HG02852 (cell line): ENCODE data around the gene ERC1.

ENCODE experiments used
- ATAC-seq: cut with Tn5 transposase; IDR thresholded peaks from one replicate; pipeline ENCODE4 v1.9.1; 2021; ENCODE audit warnings: mild to moderate bottlenecking, moderate library complexity; ENCODE audit not compliant: unreplicated experiment

Gene ERC1

DNA sequence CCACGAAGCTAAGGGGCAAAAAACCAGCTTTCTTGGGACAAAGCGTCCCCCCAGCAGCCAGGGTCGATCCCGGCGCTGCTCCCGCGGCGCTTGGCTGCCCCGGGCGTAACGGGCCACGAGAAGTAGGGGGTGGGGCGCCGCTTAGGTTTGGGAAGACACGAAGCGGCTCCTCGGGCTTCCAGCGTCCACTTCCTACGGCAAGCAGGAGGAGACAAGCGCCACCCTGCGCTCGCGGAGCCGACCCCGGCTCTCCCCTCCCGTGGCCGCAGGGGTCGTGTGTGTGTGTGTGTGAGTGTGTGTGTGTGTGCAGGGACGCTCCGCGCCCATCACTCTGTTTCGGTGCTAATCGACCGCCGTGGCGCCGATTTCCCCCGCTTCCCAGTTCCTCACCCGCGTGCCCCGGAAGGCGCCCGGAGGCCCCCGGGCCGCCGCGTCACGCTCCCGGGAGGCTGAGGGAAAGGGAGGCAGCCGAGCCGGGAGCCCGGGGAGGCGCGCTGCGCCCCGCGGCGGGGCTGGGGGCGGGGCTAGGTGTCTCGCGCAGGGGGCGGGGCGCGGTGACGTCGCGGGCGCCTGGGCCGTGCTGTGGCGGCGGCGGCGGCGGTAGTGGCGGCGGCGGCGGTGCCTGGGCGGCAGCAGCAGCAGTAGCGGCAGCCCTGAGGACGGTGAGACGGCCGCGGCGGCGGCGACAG, at the start of gene ERC1:
Gene ERC1, plus strand, starts transcription at position 563 of the 689 bp plus-strand sequence. CDS start 36,681 bp downstream, outside the sequence.
- ATAC-seq, result peak; percentile 83

DNA sequence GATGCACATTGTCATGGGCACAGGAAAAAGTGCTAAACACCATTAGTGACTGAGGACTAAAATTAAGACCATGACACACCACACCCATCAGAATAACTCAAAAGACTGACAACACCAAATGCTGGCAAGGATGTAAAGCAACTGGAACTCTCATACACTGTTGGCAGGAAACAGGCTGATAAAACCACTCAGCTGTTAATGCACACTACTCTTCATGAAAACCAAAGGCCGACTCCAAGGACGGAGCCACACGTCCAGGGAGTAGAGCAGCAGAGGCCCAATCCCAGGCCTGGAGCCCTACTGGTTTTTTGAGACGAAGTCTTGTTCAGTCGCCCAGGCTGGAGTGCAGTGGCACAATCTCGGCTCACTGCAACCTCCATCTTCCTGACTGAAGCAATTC, 48.0 kb upstream of the ERC1 start:
- ATAC-seq, result no peak

DNA sequence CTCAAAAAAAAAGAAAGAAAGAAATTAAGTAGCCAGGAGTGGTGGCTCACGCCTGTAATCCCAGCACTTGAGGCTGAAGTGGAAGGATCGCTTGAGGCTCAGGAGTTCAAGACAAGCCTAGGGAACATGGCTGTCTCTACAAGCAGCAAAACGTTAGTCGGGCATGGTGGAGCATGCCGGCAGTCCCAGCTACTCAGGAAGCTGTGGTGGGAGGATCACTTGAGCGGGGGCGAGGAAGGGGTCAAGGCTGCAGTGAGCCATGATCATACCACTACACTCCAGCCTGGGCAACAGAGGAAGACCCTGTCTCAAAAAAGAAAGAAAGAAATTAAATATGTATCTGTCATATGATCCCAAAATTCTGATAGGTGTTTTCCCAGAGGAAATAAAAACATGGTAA, 46.8 kb upstream of the ERC1 start:
- ATAC-seq, result no peak

DNA sequence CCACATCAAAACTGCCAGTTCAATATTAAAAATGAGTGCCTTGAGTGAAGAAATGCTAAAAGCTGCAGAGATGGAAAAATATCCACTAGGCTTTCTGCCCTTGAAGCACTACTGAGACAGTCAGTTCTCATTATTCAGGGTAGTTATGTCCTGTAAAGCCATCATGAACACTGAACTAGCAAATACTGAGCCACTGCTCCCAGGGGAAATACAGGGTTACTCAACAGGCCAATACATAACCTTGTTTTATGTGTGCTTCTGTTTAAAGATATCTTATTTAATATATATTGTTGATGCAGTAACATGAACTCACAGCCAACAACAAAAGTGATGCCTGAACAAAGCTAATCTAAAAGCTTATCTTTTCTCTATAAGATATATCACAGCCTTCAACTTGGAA, 44.8 kb upstream of the ERC1 start:
- ATAC-seq, result no peak

DNA sequence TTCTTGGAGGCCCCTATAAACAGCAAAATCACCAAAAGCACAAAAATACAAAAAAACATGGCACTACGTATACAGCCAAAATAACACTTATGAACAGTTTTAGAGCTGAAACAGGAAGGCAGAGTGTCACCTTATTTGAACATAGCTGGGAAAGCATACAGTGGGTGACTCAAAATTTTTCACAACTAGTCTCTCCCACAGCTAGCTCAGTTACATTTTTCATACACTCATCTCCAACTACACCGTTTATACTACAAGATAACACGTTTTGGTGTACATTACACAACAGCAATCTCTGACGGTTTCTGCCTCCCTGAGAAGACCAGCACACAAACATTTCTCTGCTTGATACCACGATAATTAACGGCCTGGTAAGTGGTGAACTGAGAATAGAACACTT, 44.4 kb upstream of the ERC1 start:
- no peak for ATAC-seq

DNA sequence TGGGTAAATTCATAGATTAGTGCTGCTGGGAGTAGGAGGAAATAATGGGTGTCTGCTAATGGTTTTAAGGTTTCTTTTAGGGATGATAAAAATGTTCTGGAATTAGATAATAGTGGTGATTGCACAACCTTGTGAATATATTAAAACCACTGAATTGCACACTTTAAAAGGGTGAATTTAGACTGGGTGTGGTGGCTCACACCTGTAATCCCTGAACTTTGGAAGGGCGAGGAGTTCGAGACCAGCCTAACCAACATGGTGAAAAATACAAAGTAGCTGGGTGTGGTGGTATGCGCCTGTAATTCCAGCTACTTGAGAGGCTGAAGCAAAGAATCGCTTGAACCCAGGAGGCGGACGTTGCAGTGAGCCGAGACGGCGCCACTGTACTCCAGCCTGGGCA, 42.8 kb upstream of the ERC1 start:
- no peak for ATAC-seq

DNA sequence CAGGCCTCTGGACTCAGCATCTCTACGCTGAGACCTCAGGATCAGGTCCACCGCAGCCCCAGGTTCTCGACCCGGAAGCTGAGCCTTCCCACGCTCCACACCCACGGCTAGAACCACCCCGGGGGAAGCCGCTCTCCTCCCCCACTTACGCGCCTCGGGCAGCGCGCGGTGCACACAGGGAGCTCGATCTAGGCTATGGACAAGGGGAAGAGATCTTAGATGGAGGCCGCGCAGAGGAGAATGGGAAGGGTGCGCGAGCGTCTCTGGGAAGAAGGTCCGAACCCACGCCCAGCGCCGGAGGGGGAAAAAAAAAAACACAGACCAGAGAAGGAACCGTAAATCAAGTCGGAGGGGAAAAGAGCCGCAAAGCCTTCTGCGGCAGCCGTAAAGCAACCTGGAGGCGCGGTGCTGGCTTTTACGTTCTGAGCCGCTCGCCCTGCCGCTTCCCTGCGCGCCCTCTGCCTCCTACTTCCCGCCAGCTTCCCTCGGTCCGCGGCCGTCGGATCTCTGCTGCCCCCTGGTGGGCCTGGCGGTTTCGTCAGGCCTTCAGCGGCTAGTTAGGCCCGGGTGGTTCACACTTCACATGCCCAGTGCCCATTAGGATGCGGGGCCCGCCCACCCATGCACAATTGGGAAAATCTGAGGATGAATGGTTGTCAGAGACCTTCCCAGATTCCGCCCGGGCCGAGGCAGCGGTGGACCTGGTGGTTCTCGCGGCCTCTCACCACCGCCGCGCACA, 41.4 kb upstream of the ERC1 start, which contains the start of gene RAD52:
Gene RAD52, minus strand, starts transcription at position 242 of the 739 bp plus-strand sequence. CDS start 16,636 bp downstream, outside the sequence.
- peak; percentile 83 for ATAC-seq

DNA sequence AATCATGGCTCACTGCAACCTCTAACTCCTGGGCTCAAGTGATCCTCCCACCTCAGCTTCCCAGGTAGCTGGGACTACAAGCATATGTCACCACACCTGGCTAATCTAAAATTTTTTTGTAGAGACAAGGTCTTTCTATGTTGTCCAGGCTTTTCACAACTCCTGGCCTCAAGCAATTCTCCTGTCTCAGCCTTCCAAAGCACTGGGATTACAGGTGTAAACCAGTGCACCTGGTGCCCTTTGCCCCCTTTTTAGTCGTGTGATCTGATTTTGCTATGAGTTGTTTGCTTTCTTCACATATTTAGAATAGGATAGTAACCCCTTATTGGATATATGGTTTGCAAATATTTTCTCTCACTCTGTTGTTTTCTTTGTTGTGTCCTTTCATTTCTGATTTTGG, 39.8 kb upstream of the ERC1 start:
- ATAC-seq, result no peak

DNA sequence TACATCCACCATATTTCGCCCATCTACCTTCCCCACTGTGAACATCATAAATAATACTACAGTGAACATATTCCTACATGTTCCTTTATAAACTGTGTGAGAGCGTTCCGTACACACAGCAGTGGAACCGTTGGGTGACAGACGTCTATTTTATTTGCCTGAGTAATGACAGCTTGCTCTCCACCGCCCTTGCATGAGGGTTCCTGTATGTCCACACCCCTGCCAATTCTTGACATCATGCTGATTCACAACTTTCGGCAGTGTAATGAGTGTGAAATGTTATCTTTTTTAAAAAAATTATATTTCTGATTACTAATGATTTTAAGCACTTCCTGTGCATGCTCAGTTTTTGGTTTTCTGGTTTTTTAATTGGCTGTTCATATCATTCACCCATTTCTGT, 37.2 kb upstream of the ERC1 start:
- no peak for ATAC-seq

DNA sequence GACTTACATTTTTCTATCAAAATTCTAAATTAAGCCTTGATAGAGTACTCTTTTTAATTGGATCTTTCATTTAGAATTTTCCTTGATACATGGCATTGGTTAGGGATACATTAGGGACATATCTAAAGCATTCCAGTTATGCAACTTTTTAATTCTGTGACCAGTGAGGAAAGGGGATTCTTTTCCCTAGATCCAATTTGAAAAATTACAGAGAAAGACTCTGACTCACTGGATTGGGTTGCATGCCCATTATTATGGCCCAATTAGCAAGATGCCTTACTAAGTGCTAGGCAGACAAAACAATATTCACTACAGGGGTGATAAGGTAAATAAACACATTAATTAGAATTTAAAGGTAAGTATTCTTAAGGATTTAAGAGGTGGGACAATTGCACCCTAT, 36.3 kb upstream of the ERC1 start:
- no peak for ATAC-seq

DNA sequence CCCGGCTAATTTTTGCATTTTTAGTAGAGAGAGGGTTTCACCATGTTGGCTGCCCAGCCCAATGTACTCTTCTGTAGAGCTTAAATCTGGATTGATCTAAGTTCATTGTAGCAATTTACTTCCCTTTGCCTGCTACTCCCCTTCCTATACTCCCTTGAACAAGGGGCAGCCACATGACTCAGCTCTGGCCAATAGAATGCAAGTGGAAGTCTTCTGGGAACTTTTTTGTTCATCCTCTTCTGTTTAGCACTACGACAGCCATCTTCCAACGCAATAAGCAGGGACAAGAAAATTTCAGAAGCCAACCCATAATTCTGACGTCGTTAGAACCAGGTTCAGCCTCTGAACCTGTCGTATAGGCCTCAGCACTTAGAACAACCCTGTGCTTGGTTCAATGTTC, 35.1 kb upstream of the ERC1 start:
- no peak for ATAC-seq

DNA sequence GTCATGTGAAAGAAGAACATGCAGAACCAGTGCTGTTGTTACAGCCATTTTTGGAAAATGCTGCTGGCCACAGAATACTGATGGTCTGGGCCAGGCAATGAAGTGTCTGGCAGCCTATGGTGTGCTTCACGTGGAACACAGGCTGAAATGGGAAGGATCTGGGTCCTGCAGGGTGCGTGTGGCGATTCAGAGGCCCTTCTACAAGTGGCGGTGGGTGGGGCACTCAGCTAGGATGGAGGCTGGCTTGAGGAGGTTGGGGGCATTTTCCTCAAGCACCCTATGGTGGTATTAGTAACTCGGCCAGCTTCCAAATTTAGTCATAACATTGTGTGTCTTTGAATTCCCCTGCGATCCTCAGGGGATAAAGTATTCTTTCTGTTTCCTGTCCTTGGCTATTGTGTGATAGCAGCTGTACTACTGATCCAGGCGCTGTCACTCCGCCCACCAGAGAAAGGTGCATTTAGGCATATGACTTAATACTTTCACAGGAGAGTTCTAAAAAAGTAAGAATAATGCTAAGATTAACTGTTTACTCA, 32.4 kb upstream of the ERC1 start:
- peak; percentile 54 for ATAC-seq

DNA sequence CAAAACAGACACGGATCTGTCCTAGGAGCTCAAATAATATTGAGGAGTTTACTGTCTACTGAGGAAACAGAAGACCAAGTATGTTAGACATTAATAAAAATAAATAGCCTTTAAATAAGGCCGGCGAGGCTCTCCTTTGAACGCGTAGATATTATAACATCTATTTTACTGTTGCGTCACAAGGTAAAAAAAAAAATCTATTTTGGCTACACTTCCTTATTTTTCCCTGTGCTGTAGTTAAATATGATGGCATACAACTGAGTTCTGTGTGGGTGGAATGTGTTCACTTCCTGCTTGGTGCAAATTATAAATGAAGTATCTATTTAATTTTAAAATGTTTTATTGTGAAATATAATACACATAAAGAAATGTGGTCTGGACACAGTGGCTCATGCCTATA, 24.3 kb upstream of the ERC1 start:
- ATAC-seq, result no peak

DNA sequence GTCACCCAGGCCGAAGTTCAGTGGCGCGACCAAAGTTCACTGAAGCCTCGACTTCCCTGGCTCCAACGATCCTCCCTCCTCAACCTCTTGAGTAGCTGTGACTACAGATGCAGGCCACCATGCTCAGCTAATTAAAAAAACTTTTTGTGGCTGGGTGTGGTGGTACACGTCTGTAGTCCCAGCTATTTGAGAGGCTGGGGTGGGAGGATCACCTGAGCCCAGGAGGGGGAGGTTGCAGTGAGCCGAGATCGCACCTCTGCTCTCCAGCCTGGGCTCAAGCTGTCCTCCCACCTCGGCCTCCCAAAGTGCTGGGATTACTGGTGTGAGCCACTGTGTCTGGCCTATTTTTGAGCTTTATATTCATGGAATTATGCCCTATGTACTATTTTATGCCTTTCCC, 23.4 kb upstream of the ERC1 start:
- no peak for ATAC-seq

DNA sequence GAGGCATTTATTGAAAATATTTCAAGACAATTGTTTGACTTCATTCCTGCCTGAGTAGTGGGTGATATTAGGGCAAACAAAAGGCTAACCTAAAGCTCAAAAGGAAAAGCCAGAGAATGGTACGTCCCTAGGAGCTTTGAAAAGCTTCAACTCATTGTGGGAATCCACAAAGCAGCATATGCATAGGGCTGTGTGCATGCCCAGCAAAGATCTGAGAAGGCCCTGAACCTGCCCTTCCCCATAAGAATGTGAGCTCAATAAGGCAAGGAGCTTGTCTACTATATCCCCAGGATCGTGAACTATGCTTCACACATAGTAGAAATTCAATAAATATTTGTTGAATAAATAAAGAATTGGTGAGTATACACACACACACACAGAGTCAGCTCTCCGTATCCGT, 22.5 kb upstream of the ERC1 start:
- no peak for ATAC-seq

DNA sequence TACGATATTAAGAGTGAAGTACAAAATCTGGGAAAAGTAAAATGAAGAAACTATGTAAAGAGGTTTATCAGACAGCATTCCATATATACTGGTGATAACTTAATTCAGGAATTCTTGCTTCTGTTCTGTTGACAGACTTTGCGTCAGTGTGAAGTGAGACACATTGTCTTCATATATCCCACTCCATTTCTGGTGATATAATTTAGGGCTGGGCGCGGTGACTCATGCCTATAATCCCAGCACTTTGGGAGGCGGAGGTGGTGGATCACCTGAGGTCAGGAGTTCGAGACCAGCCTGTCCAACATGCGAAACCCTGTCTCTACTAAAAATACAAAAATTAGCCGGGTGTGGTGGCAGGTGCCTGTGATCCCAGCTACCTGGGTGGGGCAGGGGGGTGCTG, 21.2 kb upstream of the ERC1 start:
- no peak for ATAC-seq

DNA sequence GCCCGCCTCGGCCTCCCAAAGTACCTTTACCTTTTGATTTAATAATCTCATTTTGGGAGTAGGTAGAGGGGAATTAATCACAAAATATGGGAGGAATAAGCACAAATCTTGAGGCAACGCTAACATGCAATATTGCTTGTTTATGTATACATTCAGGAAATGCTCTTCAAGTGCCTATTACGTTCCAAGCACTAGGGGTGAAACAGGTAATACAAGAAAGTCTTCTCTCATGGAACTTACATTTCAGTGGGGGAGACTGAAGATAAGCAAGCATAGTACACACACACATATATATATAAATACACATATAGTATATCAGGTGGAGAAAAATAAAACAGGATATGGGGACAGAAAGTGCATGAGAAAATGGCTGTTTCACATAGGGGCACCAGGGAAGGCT, 19.0 kb upstream of the ERC1 start:
- no peak for ATAC-seq

DNA sequence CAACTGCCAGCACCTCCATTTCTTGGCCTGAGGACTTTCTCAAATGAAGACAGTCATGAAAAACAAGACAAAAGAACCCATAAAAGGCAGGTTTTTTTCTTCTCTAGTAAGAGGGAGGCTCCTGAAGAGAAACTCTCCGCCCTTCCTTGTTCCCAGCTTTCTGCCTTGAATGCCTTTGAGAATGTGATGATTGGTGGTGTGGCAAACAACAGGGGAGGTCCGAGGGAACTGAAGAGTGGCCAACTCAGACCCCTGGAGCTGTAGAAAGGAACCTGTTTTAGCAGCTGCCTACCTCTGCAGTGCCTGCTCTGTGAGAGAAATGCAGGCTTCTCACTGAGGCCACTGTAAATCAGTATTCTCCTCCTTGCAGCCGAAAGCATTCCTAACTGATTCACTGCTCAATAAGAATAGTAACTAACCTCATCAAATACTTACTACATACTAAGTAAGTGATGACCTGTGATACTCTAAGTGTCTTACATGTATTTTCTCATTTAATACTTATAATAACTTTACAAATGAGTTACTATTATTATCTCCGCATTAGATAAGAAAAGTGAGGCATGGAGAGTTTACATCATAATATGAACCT, 16.7 kb upstream of the ERC1 start:
- no peak for ATAC-seq

DNA sequence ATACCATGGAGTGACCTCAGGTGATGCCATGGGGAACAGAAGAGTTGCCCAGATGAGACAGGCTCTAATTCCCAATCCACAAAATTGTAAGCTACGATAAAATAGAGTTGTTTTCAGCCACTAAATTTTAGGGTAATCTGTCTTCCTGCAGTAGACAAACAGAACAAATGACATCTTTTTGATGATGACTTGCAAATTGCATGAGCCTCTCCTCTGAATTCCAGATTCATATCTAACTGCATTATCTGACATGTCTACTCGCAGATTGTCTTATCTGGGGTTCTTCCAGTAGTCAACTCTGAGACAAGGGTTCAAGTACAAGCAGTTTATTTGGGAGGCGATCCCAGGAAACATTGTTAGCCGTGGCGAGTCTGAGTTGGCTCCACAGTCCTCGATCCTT, 14.4 kb upstream of the ERC1 start:
- ATAC-seq, result no peak

DNA sequence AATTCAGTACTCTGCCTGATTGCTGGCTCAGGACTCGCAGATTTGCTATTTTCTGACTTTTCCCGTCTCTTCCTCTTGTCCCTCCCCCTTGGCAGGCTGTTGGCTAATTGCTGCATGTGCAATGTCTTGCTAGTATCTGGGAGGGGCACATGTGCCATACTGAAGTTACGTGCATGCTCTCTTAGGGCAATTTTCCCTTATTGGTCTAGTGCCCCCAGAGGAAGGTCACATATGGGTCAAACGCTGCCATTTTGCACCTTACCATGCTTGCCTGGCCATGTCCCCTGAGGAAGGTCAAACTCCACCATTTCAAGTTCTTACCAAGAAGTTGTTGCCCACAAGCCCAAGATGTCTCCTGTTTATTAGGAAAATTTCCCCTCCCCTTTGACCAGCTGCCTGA, 13.9 kb upstream of the ERC1 start:
- no peak for ATAC-seq

DNA sequence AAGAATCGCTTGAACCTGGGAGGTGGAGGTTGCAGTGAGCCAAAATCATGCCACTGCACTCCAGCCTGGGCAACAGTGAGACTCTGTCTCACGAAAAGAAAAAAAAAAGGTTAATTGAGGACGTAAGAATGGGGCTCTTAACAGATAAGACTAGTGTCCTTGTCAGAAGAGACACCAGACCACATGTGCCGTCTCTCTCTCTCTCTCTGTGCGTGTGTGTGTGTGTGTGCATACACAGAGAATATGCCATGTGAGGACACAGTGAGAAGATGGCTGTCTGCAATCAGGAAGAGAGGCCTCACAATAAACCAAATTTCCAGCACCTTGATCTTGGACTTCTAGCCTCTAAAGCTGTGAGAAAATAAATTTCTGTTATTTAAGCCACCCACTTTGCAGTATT, 11.7 kb upstream of the ERC1 start:
- no peak for ATAC-seq
